ENCODE data around the gene SAXO2.
"Not testable (repeated sequence)": the region's sequence is repeated elsewhere in the genome, so short reads cannot be mapped to it uniquely, and the experiment has no call there.

Gene SAXO2

GRCh38 chr15:82262422-82263026, at the start of gene SAXO2, which contains the start of gene EFL1:
Gene SAXO2, plus strand, starts transcription at chr15:82262818. Its CDS starts 62 bp downstream, at chr15:82262880.
Gene EFL1, minus strand, starts transcription at chr15:82262734. Its CDS starts 956 bp downstream, at chr15:82261778.
- peak; percentile 44 for DNase-seq (ENCODE audit: low read depth)

- DNase-seq (ENCODE audit: low read depth), result not testable (repeated sequence)
Measured at GRCh38 chr15:82216092-82216491, 46.5 kb upstream of the SAXO2 start.

- DNase-seq (ENCODE audit: low read depth), result not testable (repeated sequence)
Measured at GRCh38 chr15:82221535-82221934, 41.1 kb upstream of the SAXO2 start.

GRCh38 chr15:82228750-82229149, 33.9 kb upstream of the SAXO2 start:
- no peak for DNase-seq (ENCODE audit: low read depth)

- no peak for DNase-seq (ENCODE audit: low read depth)
Measured at GRCh38 chr15:82231233-82231632, 31.4 kb upstream of the SAXO2 start.

- DNase-seq (ENCODE audit: low read depth), result no peak
Measured at GRCh38 chr15:82231842-82232241, 30.8 kb upstream of the SAXO2 start.

GRCh38 chr15:82237944-82238534, 24.6 kb upstream of the SAXO2 start:
- DNase-seq (ENCODE audit: low read depth), result not testable (repeated sequence)

GRCh38 chr15:82239685-82240391, 22.8 kb upstream of the SAXO2 start:
- DNase-seq (ENCODE audit: low read depth), result no peak

- not testable (repeated sequence) for DNase-seq (ENCODE audit: low read depth)
Measured at GRCh38 chr15:82241836-82242499, 20.6 kb upstream of the SAXO2 start.

- not testable (repeated sequence) for DNase-seq (ENCODE audit: low read depth)
Measured at GRCh38 chr15:82243644-82244043, 19.0 kb upstream of the SAXO2 start.

GRCh38 chr15:82245956-82246355, 16.7 kb upstream of the SAXO2 start:
- not testable (repeated sequence) for DNase-seq (ENCODE audit: low read depth)

GRCh38 chr15:82248261-82248660, 14.4 kb upstream of the SAXO2 start:
- DNase-seq (ENCODE audit: low read depth), result not testable (repeated sequence)

- peak; percentile 33 for DNase-seq (ENCODE audit: low read depth)
Measured at GRCh38 chr15:82261566-82262421, 824 bp upstream of the SAXO2 start.

GRCh38 chr15:82263350-82263749, 732 bp downstream of the SAXO2 start:
- no peak for DNase-seq (ENCODE audit: low read depth)

GRCh38 chr15:82267137-82267536, 4.5 kb downstream of the SAXO2 start:
- not testable (repeated sequence) for DNase-seq (ENCODE audit: low read depth)

- DNase-seq (ENCODE audit: low read depth), result not testable (repeated sequence)
Measured at GRCh38 chr15:82268454-82268853, 5.8 kb downstream of the SAXO2 start.

- DNase-seq (ENCODE audit: low read depth), result no peak
Measured at GRCh38 chr15:82272154-82272553, 9.5 kb downstream of the SAXO2 start.

- DNase-seq (ENCODE audit: low read depth), result no peak
Measured at GRCh38 chr15:82275410-82275809, 12.8 kb downstream of the SAXO2 start.

GRCh38 chr15:82281276-82281675, 18.7 kb downstream of the SAXO2 start:
- not testable (repeated sequence) for DNase-seq (ENCODE audit: low read depth)

- DNase-seq (ENCODE audit: low read depth), result not testable (repeated sequence)
Measured at GRCh38 chr15:82282386-82282785, 19.8 kb downstream of the SAXO2 start.

- not testable (repeated sequence) for DNase-seq (ENCODE audit: low read depth)
Measured at GRCh38 chr15:82284381-82284780, 21.8 kb downstream of the SAXO2 start.

All from GM04503 (cell line).